ENCODE data around the gene PNLIPRP2. TPM values are rescaled to one million over a fixed set of nuclear protein-coding genes. Genes with fewer than 3 reads are reported as not detected.

Gene PNLIPRP2
- total and polyA plus RNA-seq, 2 of the 8 experiments (the other 6 are each of a cell fraction or from before 2014, with no cell fraction given) = 0.11 TPM; not detected in 1

GRCh38 chr10:116630020-116630419, 9.3 kb downstream of the PNLIPRP2 start (continued):
- TF ChIP-seq NANOG (IDR thresholded peaks at IDR 0.05; ENCODE audit: insufficient read depth, low read depth, low read length, poor library complexity, severe bottlenecking) = no peak
- TF ChIP-seq TCF12 (IDR thresholded peaks at IDR 0.05; ENCODE audit: low read depth, low read length) = no peak
- TF ChIP-seq TAF7 (optimal IDR thresholded peaks at IDR 0.05; ENCODE audit: borderline replicate concordance, low read depth, low read length) = no peak
